ENCODE results near the gene TRIM34. TPM values are rescaled to one million over a fixed set of nuclear protein-coding genes. Genes with fewer than 3 reads are reported as not detected.

The TRIM34 gene, protein sequence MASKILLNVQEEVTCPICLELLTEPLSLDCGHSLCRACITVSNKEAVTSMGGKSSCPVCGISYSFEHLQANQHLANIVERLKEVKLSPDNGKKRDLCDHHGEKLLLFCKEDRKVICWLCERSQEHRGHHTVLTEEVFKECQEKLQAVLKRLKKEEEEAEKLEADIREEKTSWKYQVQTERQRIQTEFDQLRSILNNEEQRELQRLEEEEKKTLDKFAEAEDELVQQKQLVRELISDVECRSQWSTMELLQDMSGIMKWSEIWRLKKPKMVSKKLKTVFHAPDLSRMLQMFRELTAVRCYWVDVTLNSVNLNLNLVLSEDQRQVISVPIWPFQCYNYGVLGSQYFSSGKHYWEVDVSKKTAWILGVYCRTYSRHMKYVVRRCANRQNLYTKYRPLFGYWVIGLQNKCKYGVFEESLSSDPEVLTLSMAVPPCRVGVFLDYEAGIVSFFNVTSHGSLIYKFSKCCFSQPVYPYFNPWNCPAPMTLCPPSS
- total RNA-seq, result 6.0 and 7.8 TPM in 2 replicates

DNA sequence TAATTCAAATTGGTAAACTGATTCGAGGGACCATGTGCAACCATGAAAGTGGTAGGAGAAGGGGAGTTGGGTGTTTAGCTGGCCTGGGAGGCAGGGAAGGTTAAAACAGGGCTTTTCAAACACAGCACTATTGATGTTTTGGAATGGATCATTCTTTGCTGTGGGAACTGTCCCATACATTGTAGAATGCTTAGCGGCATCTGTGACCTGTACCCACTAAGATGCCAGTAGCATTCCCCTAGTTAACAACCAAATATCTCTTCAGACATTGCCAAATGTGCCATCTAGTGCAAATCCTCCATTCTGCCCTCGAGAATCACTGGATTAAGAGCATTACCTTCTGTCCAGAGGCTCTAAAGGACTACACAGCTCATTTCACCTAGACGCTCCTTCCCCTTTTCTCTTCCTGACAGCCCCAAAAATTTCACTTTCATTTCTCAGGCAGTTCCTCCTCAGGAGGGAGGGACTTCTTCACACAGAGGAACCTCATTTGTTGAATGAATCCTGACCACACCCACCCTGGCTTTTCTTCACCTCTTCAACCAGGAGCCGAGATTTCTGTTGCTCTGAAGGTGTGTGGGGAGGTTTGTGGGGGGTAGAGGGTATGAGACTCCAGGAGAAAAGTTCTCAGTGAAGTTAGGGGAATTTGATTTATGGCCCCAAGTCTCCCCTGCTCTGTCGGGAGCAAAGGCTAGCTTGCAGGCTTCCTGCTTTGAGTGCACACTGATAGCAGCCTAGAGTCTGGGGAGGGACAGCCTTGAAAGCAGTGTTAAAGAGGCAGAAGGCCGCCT lies at the start of gene TRIM34:
TSS of gene TRIM34 (plus strand) at position 513 of the 791 bp plus-strand sequence. CDS start 7,331 bp downstream, outside the sequence.

GRCh38 chr11:5580577-5580976 lies 44.2 kb upstream of the TRIM34 start, which contains the start of gene OR52B6:
Gene OR52B6, plus strand, starts transcription at chr11:5580877. Its CDS starts 0 bp downstream, at chr11:5580877.

GRCh38 chr11:5596607-5597201 lies 28.1 kb upstream of the TRIM34 start, which contains the start of gene TRIM6:
Gene TRIM6, plus strand, starts transcription at chr11:5596637. Its CDS starts 261 bp downstream, at chr11:5596898.

DNA sequence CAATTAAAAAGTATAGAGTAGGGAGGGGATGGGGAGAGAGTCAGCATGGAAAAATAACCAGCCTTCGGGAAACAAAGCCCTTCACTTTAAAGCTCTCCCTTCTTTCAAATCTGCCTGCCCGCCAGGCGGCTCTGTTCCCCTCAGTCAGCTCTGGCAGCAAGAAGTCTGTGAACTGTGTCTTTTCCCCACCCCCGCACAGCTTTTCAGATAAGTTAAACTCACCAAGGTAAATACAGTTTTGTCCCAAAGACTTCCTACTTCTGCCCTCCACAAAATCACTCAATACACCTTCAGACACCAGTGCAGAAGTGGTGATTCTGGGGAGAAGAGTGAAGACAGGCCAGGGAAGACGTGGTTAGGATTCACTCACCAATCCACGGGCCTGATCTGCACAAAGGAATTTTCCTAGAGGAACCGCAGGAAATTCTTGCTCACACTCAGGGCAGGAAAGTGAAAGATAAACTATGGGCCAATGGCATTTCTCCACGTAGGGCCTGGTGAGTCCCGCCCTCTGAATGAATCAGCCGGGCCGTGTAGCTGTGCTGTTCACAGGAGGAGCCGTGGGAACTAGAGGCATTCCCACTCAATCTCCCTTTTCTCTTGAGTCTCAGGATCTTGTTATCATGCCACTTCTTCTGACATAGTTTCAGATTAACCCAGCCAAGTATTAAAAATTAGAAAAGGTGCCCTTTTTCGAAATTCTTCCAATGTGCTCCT lies 60.0 kb downstream of the TRIM34 start, which contains the start of gene TRIM5:
TSS of gene TRIM5 (minus strand) at position 429 of the 717 bp plus-strand sequence. CDS start 4,897 bp downstream, outside the sequence.

DNA sequence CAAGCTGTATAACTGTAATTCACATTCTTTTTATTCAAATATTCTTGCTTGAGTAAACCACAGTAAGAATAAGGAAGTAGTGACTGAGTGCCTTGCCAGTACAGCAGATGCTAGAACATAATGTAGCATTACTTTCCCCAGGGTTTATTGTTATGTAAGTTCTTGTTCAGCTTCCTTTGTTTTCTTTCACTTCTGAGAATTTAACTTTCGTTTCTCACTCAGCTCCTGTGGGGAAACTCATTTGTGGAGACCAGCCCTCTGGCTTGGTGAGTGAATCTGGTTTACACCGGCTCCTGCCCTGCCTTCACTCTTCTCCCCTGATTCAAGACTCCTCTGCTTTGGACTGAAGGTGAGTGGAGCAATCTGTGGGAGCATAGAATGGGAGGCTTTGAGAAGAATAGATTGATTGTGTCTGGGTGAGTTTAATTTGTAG lies 64.8 kb downstream of the TRIM34 start, which contains the start of gene TRIM22:
TSS of gene TRIM22 (plus strand) at position 240 of the 433 bp plus-strand sequence. CDS start 6,443 bp downstream, outside the sequence.

Other genes starting within 250 kb of the TRIM34 start
- gene OR51M1, start 241.2 kb upstream of the TRIM34 start, total RNA-seq, result not detected in 2 replicates
- gene OR51Q1, start 202.9 kb upstream of the TRIM34 start, total RNA-seq, result not detected in 2 replicates
- not detected in 2 replicates for gene OR51I1, start 183.5 kb upstream of the TRIM34 start, total RNA-seq
- gene OR51I2, start 175.7 kb upstream of the TRIM34 start, total RNA-seq, result not detected in 2 replicates
- not detected in 2 replicates for gene OR52D1, start 136.3 kb upstream of the TRIM34 start, total RNA-seq
- not detected in 2 replicates for gene UBQLN3, start 115.0 kb upstream of the TRIM34 start, total RNA-seq
- 0.36 TPM in 1 of 2 replicates, not detected in the other for gene UBQLNL, start 108.3 kb upstream of the TRIM34 start, total RNA-seq
- gene OR52H1, start 76.5 kb upstream of the TRIM34 start, total RNA-seq, result not detected in 2 replicates
- gene OR52B6, start 44.1 kb upstream of the TRIM34 start, total RNA-seq, result not detected in 2 replicates
- 0.32 and 0.72 TPM in 2 replicates for gene TRIM6, start 28.4 kb upstream of the TRIM34 start, total RNA-seq
- 12.0 and 16.2 TPM in 2 replicates for gene TRIM5, start 60.1 kb downstream of the TRIM34 start, total RNA-seq
- 21.7 and 56.9 TPM in 2 replicates for gene TRIM22, start 64.8 kb downstream of the TRIM34 start, total RNA-seq
- gene OR56B1, start 111.4 kb downstream of the TRIM34 start, total RNA-seq, result not detected in 2 replicates
- not detected in 2 replicates for gene OR52N4, start 129.2 kb downstream of the TRIM34 start, total RNA-seq
- not detected in 2 replicates for gene OR52N5, start 158.4 kb downstream of the TRIM34 start, total RNA-seq
- gene OR52N1, start 166.3 kb downstream of the TRIM34 start, total RNA-seq, result not detected in 2 replicates
- gene OR52N2, start 183.9 kb downstream of the TRIM34 start, total RNA-seq, result not detected in 2 replicates
- not detected in 2 replicates for gene OR52E6, start 216.9 kb downstream of the TRIM34 start, total RNA-seq
- not detected in 2 replicates for gene OR52E8, start 232.7 kb downstream of the TRIM34 start, total RNA-seq